ENCODE measurements around the gene GPBAR1. TPM values are rescaled to one million over a fixed set of nuclear protein-coding genes. Genes with fewer than 3 reads are reported as not detected.

Gene GPBAR1
- total RNA-seq, 6 experiments from 2014 or later = 0.10 to 0.17 (median 0.12) TPM; not detected in 1

DNA sequence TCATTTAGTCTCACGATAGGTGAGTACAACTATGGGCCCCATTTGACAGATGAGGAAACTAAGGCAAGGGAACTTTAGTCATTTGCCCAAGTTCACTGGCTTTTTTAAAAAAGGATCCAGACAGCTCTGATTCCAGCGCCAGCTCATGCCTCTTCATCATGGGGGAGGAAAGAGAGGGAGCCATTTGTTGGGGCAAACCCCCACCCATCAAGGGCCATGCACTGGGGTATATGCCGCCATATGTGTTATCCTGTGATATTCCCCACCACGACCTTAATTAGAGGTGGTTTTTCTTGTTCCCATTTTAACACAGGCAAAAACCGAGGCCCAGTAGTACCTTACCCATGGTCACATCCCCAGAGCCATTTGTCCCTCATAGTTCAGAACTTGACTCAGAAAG, 649 bp upstream of the GPBAR1 start:
- no peak overlapping the region for H3K4me3 Mint-ChIP-seq
- peak overlapping the region; percentile 91; the same call in 1 of the 2 replicates for H3K27ac Mint-ChIP-seq
- H3K27me3 Mint-ChIP-seq (ENCODE audit: insufficient read depth) = peaks cover 7% of the 10 kb centered on the region
- DNase-seq = no peak
- no peaks in the 10 kb centered on the region for H3K9me3 Mint-ChIP-seq
- H3K36me3 Mint-ChIP-seq (ENCODE audit: low read depth) = peaks cover 16% of the 10 kb centered on the region
- peaks cover 21% of the 10 kb centered on the region for H3K4me1 Mint-ChIP-seq (ENCODE audit: low read depth)
- TF ChIP-seq, protein P1, sequence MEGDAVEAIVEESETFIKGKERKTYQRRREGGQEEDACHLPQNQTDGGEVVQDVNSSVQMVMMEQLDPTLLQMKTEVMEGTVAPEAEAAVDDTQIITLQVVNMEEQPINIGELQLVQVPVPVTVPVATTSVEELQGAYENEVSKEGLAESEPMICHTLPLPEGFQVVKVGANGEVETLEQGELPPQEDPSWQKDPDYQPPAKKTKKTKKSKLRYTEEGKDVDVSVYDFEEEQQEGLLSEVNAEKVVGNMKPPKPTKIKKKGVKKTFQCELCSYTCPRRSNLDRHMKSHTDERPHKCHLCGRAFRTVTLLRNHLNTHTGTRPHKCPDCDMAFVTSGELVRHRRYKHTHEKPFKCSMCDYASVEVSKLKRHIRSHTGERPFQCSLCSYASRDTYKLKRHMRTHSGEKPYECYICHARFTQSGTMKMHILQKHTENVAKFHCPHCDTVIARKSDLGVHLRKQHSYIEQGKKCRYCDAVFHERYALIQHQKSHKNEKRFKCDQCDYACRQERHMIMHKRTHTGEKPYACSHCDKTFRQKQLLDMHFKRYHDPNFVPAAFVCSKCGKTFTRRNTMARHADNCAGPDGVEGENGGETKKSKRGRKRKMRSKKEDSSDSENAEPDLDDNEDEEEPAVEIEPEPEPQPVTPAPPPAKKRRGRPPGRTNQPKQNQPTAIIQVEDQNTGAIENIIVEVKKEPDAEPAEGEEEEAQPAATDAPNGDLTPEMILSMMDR (IDR thresholded peaks at IDR 0.05) = no peak

DNA sequence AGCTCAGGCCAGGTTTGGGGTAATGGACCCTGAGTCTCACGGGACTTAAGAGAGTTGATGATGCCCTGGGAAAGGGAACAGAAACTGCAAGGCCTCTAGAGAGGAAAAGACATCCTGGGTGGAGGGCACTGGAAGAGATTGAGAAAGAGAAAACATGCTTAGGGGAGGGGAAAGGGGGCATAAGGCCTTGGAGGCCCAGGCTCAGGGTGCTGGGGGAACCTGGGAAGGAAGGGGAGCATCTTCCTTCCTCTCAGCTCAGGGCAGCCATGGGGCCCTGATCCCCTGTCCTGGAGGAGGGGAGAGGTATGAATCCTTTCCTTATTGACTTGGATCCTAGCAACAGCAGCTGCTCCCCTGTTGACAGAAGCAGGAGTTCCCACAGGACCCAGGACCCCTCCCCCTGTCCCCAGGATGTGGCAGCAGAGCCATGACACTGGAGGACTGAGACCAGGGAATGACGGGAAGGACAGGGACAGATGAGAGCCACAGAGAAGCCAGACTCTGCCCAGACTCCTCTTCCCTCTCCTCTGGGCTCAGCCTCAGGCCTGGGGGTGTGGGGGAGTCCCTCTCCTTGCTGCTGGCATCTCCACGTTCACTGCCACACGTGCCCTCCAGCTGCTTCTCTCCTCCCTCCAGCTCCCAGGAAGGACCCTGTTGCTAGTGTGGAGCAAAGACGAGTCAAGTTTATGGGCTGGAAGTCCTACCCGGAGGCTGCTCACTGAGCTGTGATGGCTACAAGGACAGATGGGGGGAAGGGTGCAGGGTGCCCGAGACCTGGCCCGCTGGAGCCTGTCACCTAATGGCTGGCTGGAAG, 815 bp downstream of the GPBAR1 start:
- H3K36me3 Mint-ChIP-seq (ENCODE audit: low read depth) = peaks cover 11% of the 10 kb centered on the region

DNA sequence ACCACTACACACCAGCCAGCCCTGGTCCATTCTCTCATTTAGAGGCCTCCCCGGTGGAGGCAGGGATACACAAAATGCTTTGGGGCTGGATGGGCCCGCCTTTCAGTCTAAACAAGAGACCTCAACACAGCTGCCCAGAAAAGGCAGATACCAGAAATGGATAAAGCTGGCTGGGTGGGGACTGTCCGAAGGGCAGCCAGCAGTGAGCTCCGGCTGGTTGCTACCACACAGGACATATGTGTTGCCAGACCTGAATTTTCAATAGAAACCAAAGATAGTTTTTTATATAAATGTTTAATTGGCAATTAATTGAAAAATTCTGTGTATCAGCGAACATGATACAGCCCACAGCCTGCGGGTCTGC, 1.4 kb downstream of the GPBAR1 start:
- Mint-ChIP-seq H3K27ac (peak overlapping the region; percentile 38; the same call in 1 of the 2 replicates), H3K4me3 (no peak overlapping the region), H3K36me3 (ENCODE audit: low read depth) (peaks cover 11% of the 10 kb centered on the region), H3K9me3 (no peaks in the 10 kb centered on the region), H3K27me3 (ENCODE audit: insufficient read depth) (peaks cover 9% of the 10 kb centered on the region), H3K4me1 (ENCODE audit: low read depth) (peaks cover 17% of the 10 kb centered on the region)
- TF ChIP-seq, protein P1 (IDR thresholded peaks at IDR 0.05) = no peak
- DNase-seq = no peak

More for the DNA sequence above, 815 bp downstream of the GPBAR1 start:
- H3K4me3 Mint-ChIP-seq = no peak overlapping the region
- peaks cover 17% of the 10 kb centered on the region for H3K4me1 Mint-ChIP-seq (ENCODE audit: low read depth)
- TF ChIP-seq, protein P1 (IDR thresholded peaks at IDR 0.05) = no peak
- peak overlapping the region; percentile 38; the same call in 1 of the 2 replicates for H3K27ac Mint-ChIP-seq
- H3K27me3 Mint-ChIP-seq (ENCODE audit: insufficient read depth) = peaks cover 7% of the 10 kb centered on the region
- no peak for DNase-seq
- no peaks in the 10 kb centered on the region for H3K9me3 Mint-ChIP-seq

DNA sequence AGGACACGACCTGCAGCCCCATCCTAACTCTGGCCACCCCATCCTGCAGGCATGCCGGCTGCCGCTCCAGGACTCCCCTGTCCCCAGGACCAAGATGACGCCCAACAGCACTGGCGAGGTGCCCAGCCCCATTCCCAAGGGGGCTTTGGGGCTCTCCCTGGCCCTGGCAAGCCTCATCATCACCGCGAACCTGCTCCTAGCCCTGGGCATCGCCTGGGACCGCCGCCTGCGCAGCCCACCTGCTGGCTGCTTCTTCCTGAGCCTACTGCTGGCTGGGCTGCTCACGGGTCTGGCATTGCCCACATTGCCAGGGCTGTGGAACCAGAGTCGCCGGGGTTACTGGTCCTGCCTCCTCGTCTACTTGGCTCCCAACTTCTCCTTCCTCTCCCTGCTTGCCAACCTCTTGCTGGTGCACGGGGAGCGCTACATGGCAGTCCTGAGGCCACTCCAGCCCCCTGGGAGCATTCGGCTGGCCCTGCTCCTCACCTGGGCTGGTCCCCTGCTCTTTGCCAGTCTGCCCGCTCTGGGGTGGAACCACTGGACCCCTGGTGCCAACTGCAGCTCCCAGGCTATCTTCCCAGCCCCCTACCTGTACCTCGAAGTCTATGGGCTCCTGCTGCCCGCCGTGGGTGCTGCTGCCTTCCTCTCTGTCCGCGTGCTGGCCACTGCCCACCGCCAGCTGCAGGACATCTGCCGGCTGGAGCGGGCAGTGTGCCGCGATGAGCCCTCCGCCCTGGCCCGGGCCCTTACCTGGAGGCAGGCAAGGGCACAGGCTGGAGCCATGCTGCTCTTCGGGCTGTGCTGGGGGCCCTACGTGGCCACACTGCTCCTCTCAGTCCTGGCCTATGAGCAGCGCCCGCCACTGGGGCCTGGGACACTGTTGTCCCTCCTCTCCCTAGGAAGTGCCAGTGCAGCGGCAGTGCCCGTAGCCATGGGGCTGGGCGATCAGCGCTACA, 2.1 kb downstream of the GPBAR1 start:
- TF ChIP-seq, protein P1 (IDR thresholded peaks at IDR 0.05) = no peak
- no peak for DNase-seq
- Mint-ChIP-seq H3K27ac (no peak overlapping the region), H3K36me3 (ENCODE audit: low read depth) (peaks cover 11% of the 10 kb centered on the region), H3K9me3 (no peaks in the 10 kb centered on the region), H3K4me1 (ENCODE audit: low read depth) (peaks cover 17% of the 10 kb centered on the region), H3K4me3 (no peak overlapping the region), H3K27me3 (ENCODE audit: insufficient read depth) (peaks cover 9% of the 10 kb centered on the region)

DNA sequence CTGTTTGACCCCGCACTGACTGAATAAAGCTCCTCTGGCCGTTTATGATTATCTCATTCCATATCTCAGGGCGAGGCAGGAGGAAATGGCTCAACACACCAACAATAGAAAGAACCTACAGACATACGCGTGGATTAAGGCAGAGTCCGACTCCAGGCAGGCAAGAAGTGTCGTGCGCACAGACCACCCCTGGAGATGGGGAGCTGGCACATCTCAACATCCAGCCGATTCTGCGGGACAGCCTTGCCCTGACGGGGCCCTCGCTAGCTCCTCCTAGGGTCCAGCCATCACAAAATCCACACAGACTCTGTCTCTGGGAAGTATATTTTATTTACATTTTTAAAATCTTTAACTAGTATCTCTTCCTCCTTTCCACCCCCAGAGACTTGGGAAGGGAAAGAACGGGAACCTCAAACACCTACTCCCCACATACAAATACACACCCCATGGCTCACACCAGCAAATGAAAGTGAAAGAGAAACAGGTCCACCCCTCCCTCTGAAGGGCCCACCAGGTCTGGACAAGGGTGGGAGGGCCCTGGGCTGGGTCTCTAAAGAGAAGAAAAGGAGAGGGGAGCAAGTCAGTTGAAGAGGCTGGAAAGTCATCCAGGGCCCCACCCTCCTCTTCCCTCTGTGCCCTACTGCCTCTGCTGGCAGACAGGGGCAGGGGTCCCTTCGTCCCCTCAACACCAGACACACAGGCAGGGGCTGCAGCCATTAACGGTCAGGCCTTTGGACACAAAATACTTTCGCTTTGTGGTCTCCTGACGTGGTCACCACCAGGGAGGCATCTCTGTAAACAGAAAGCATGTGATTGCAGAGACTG, 3.2 kb downstream of the GPBAR1 start:
- Mint-ChIP-seq H3K27me3 (ENCODE audit: insufficient read depth) (peaks cover 4% of the 10 kb centered on the region), H3K27ac (peak overlapping the region; percentile 17; the same call in 1 of the 2 replicates), H3K9me3 (no peaks in the 10 kb centered on the region), H3K36me3 (ENCODE audit: low read depth) (peaks cover 11% of the 10 kb centered on the region), H3K4me1 (ENCODE audit: low read depth) (peaks cover 12% of the 10 kb centered on the region), H3K4me3 (no peak overlapping the region)
- no peak for DNase-seq
- TF ChIP-seq, protein P1 (IDR thresholded peaks at IDR 0.05) = no peak; the same call in 1 of the 2 replicates

All from HFFc6 (cell line).